Measurements from ENCODE around the gene SSNA1.

SSNA1 gene

GRCh38 chr9:137222190-137223077 lies 34.0 kb downstream of the SSNA1 start, which contains the start of gene RNF208:
Gene RNF208, minus strand, starts transcription at chr9:137222240. Its CDS starts 1,028 bp downstream, at chr9:137221212.
- Histone ChIP-seq H3K4me1 (ENCODE audit: control insufficient read depth, low read depth, low read length) (no peaks in the 10 kb centered on the region), H3K27ac (ENCODE audit: low read length) (no peak within 1 kb of the TSS), H3K27me3 (ENCODE audit: control insufficient read depth, insufficient read depth, low read length) (peaks cover 8% of the 10 kb centered on the region), H3K9me3 (ENCODE audit: control insufficient read depth, low read depth, low read length) (no peaks in the 10 kb centered on the region), H3K36me3 (ENCODE audit: control insufficient read depth, low read depth, low read length) (no peaks in the 10 kb centered on the region), H3K9ac (ENCODE audit: low read length) (no peak within 1 kb of the TSS), H3K4me3 (ENCODE audit: low read length) (peak within 1 kb of the TSS; percentile 75)

GRCh38 chr9:137223078-137223970 lies 34.8 kb downstream of the SSNA1 start:
- Histone ChIP-seq H3K4me1 (ENCODE audit: control insufficient read depth, low read depth, low read length) (no peaks in the 10 kb centered on the region), H3K4me3 (ENCODE audit: low read length) (peak overlapping the region; percentile 75), H3K9ac (ENCODE audit: low read length) (peak overlapping the region; percentile 61), H3K36me3 (ENCODE audit: control insufficient read depth, low read depth, low read length) (no peaks in the 10 kb centered on the region), H3K27ac (ENCODE audit: low read length) (no peak overlapping the region), H3K9me3 (ENCODE audit: control insufficient read depth, low read depth, low read length) (no peaks in the 10 kb centered on the region), H3K27me3 (ENCODE audit: control insufficient read depth, insufficient read depth, low read length) (peaks cover 8% of the 10 kb centered on the region)

- Histone ChIP-seq H3K9ac (ENCODE audit: low read length) (peak within 1 kb of the TSS; percentile 61), H3K27ac (ENCODE audit: low read length) (no peak within 1 kb of the TSS)
Measured at GRCh38 chr9:137224830-137225694, 36.6 kb downstream of the SSNA1 start, which contains the start of gene CYSRT1. Gene CYSRT1, plus strand, starts transcription at chr9:137225174. Its CDS starts 448 bp downstream, at chr9:137225622.

GRCh38 chr9:137225699-137226331 lies 37.3 kb downstream of the SSNA1 start:
- Histone ChIP-seq H3K27ac (ENCODE audit: low read length) (no peak overlapping the region), H3K4me1 (ENCODE audit: control insufficient read depth, low read depth, low read length) (no peaks in the 10 kb centered on the region), H3K9ac (ENCODE audit: low read length) (no peak overlapping the region), H3K27me3 (ENCODE audit: control insufficient read depth, insufficient read depth, low read length) (peaks cover 8% of the 10 kb centered on the region), H3K9me3 (ENCODE audit: control insufficient read depth, low read depth, low read length) (no peaks in the 10 kb centered on the region), H3K4me3 (ENCODE audit: low read length) (no peak overlapping the region), H3K36me3 (ENCODE audit: control insufficient read depth, low read depth, low read length) (no peaks in the 10 kb centered on the region)

More at GRCh38 chr9:137224830-137225694, 36.6 kb downstream of the SSNA1 start, which contains the start of gene CYSRT1:
- H3K4me3 ChIP-seq (ENCODE audit: low read length) = peak within 1 kb of the TSS; percentile 75
- no peaks in the 10 kb centered on the region for H3K36me3 ChIP-seq (ENCODE audit: control insufficient read depth, low read depth, low read length)
- no peaks in the 10 kb centered on the region for H3K4me1 ChIP-seq (ENCODE audit: control insufficient read depth, low read depth, low read length)
- H3K9me3 ChIP-seq (ENCODE audit: control insufficient read depth, low read depth, low read length) = no peaks in the 10 kb centered on the region
- peaks cover 8% of the 10 kb centered on the region for H3K27me3 ChIP-seq (ENCODE audit: control insufficient read depth, insufficient read depth, low read length)

GRCh38 chr9:137226338-137227053 lies 38.0 kb downstream of the SSNA1 start:
- no peak overlapping the region for H3K27ac ChIP-seq (ENCODE audit: low read length)
- no peak overlapping the region for H3K9ac ChIP-seq (ENCODE audit: low read length)
- no peaks in the 10 kb centered on the region for H3K9me3 ChIP-seq (ENCODE audit: control insufficient read depth, low read depth, low read length)
- H3K4me3 ChIP-seq (ENCODE audit: low read length) = no peak overlapping the region
- H3K4me1 ChIP-seq (ENCODE audit: control insufficient read depth, low read depth, low read length) = no peaks in the 10 kb centered on the region
- no peaks in the 10 kb centered on the region for H3K36me3 ChIP-seq (ENCODE audit: control insufficient read depth, low read depth, low read length)
- H3K27me3 ChIP-seq (ENCODE audit: control insufficient read depth, insufficient read depth, low read length) = peaks cover 8% of the 10 kb centered on the region

GRCh38 chr9:137227054-137227852 lies 38.8 kb downstream of the SSNA1 start, which contains the start of gene RNF224:
Gene RNF224, plus strand, starts transcription at chr9:137227502. Its CDS starts 834 bp downstream, at chr9:137228336.
- Histone ChIP-seq H3K9me3 (ENCODE audit: control insufficient read depth, low read depth, low read length) (no peaks in the 10 kb centered on the region), H3K4me1 (ENCODE audit: control insufficient read depth, low read depth, low read length) (no peaks in the 10 kb centered on the region), H3K4me3 (ENCODE audit: low read length) (no peak within 1 kb of the TSS), H3K27me3 (ENCODE audit: control insufficient read depth, insufficient read depth, low read length) (peaks cover 8% of the 10 kb centered on the region), H3K9ac (ENCODE audit: low read length) (no peak within 1 kb of the TSS), H3K27ac (ENCODE audit: low read length) (no peak within 1 kb of the TSS), H3K36me3 (ENCODE audit: control insufficient read depth, low read depth, low read length) (no peaks in the 10 kb centered on the region)

- Histone ChIP-seq H3K4me1 (ENCODE audit: control insufficient read depth, low read depth, low read length) (no peaks in the 10 kb centered on the region), H3K27me3 (ENCODE audit: control insufficient read depth, insufficient read depth, low read length) (peaks cover 1% of the 10 kb centered on the region), H3K9me3 (ENCODE audit: control insufficient read depth, low read depth, low read length) (no peaks in the 10 kb centered on the region), H3K4me3 (ENCODE audit: low read length) (no peak overlapping the region), H3K27ac (ENCODE audit: low read length) (no peak overlapping the region), H3K36me3 (ENCODE audit: control insufficient read depth, low read depth, low read length) (no peaks in the 10 kb centered on the region), H3K9ac (ENCODE audit: low read length) (no peak overlapping the region)
Measured at GRCh38 chr9:137227853-137228505, 39.5 kb downstream of the SSNA1 start.

GRCh38 chr9:137228506-137228967 lies 40.1 kb downstream of the SSNA1 start:
- no peaks in the 10 kb centered on the region for H3K36me3 ChIP-seq (ENCODE audit: control insufficient read depth, low read depth, low read length)
- no peaks in the 10 kb centered on the region for H3K4me1 ChIP-seq (ENCODE audit: control insufficient read depth, low read depth, low read length)
- H3K27ac ChIP-seq (ENCODE audit: low read length) = no peak overlapping the region
- H3K9me3 ChIP-seq (ENCODE audit: control insufficient read depth, low read depth, low read length) = no peaks in the 10 kb centered on the region
- H3K27me3 ChIP-seq (ENCODE audit: control insufficient read depth, insufficient read depth, low read length) = no peaks in the 10 kb centered on the region
- no peak overlapping the region for H3K4me3 ChIP-seq (ENCODE audit: low read length)
- H3K9ac ChIP-seq (ENCODE audit: low read length) = no peak overlapping the region
